GM23338 (cell line): ENCODE results near the gene PBX3. TPM values are rescaled to one million over a fixed set of nuclear protein-coding genes. Genes with fewer than 3 reads are reported as not detected.

Experiments used
- ATAC-seq: fragments of 200-7000 bp; cut with Tn5 transposase; 3 replicates; pipeline ENCODE4 v1.9.1; 2020
- DNase-seq: peaks from one replicate; pipeline ENCODE4 v3.0.0-alpha.2; 2015; ENCODE audit warnings: low spot score
- H2AFZ ChIP-seq: fragments of 200-600 bp; sonication (generic); 2 replicates; pipeline ENCODE4 v1.8.0; 2016; ENCODE audit warnings: antibody characterized with exemption, mild to moderate bottlenecking, moderate library complexity
- H3F3A ChIP-seq: fragments of 200-600 bp; sonication (generic); replicated peaks from 2 replicates; pipeline ENCODE4 v1.8.0; 2017; ENCODE audit warnings: antibody characterized with exemption, mixed run types, low read depth
- H3K27ac ChIP-seq: fragments of 200-600 bp; sonication (generic); 2 replicates; pipeline ENCODE4 v1.6.1; 2016; ENCODE audit warnings: low read depth
- H3K27me3 ChIP-seq: fragments of 200-600 bp; sonication (generic); 2 replicates; pipeline ENCODE4 v1.8.0; 2016; ENCODE audit warnings: mild to moderate bottlenecking, mixed run types, moderate library complexity; ENCODE audit not compliant: insufficient read depth
- H3K36me3 ChIP-seq: fragments of 200-600 bp; sonication (generic); 2 replicates; pipeline ENCODE4 v1.8.0; 2016; ENCODE audit warnings: mild to moderate bottlenecking; ENCODE audit not compliant: insufficient read depth
- H3K4me1 ChIP-seq: fragments of 200-600 bp; sonication (generic); 2 replicates; pipeline ENCODE4 v1.8.0; 2016; ENCODE audit warnings: mild to moderate bottlenecking, moderate library complexity; ENCODE audit not compliant: insufficient read depth
- H3K4me2 ChIP-seq: fragments of 200-600 bp; sonication (generic); 2 replicates; pipeline ENCODE4 v1.7.1; 2017; ENCODE audit warnings: mixed run types
- H3K4me3 ChIP-seq: fragments of 200-600 bp; sonication (generic); 2 replicates; pipeline ENCODE4 v1.6.1; 2016; ENCODE audit warnings: mixed run types
- H3K79me2 ChIP-seq: fragments of 200-600 bp; sonication (generic); replicated peaks from 2 replicates; pipeline ENCODE4 v1.8.0; 2017; ENCODE audit warnings: mild to moderate bottlenecking; ENCODE audit not compliant: insufficient read depth
- H3K9me2 ChIP-seq: fragments of 200-600 bp; sonication (generic); 2 replicates; pipeline ENCODE4 v1.8.0; 2017; ENCODE audit not compliant: insufficient read depth
- H4K20me1 ChIP-seq: fragments of 200-600 bp; sonication (generic); replicated peaks from 2 replicates; pipeline ENCODE4 v1.8.0; 2017; ENCODE audit warnings: mild to moderate bottlenecking; ENCODE audit not compliant: insufficient read depth
- H3K27ac Mint-ChIP-seq: 2 replicates; pipeline ENCODE4 v1.8.0; 2020; ENCODE audit warnings: inconsistent platforms, mild to moderate bottlenecking, moderate library complexity, mixed read lengths
- H3K27me3 Mint-ChIP-seq: 3 replicates; pipeline ENCODE4 v1.8.0; 2022; ENCODE audit warnings: low read depth, mild to moderate bottlenecking, moderate library complexity, mixed read lengths, inconsistent platforms; ENCODE audit not compliant: insufficient read depth, poor library complexity
- H3K36me3 Mint-ChIP-seq: 3 replicates; pipeline ENCODE4 v1.8.0; 2021; ENCODE audit warnings: low read depth, mild to moderate bottlenecking, inconsistent platforms, moderate library complexity, mixed read lengths
- H3K4me1 Mint-ChIP-seq: 3 replicates; pipeline ENCODE4 v1.8.0; 2020; ENCODE audit warnings: mild to moderate bottlenecking, inconsistent platforms, mixed read lengths
- H3K4me3 Mint-ChIP-seq: 3 replicates; pipeline ENCODE4 v1.8.0; 2021; ENCODE audit warnings: moderate library complexity, mild to moderate bottlenecking, inconsistent platforms, mixed read lengths
- H3K9me3 Mint-ChIP-seq: 3 replicates; pipeline ENCODE4 v1.8.0; 2020; ENCODE audit warnings: moderate library complexity, mild to moderate bottlenecking, inconsistent platforms, mixed read lengths
- CREB1 ChIP-seq: fragments of 250-450 bp; sonication (Bioruptor Pico); IDR thresholded peaks from 2 replicates; pipeline ENCODE4 v1.5.0; 2020; ENCODE audit warnings: low read depth, mild to moderate bottlenecking, moderate library complexity
- NANOG ChIP-seq: IDR thresholded peaks from 2 replicates; pipeline ENCODE4 v1.6.1; 2016; ENCODE audit warnings: antibody characterized with exemption, borderline replicate concordance
- POLR2AphosphoS5 ChIP-seq: IDR thresholded peaks from 2 replicates; pipeline ENCODE4 v1.6.1; 2016; ENCODE audit warnings: antibody characterized with exemption, low read depth
- ZNF114 ChIP-seq: fragments of 250-450 bp; sonication (Bioruptor Pico); IDR thresholded peaks from 2 replicates; pipeline ENCODE4 v1.5.0; 2020; ENCODE audit warnings: mild to moderate bottlenecking, moderate library complexity
- ZNF331 ChIP-seq: fragments of 250-450 bp; sonication (Bioruptor Pico); IDR thresholded peaks from 2 replicates; pipeline ENCODE4 v1.5.0; 2020; ENCODE audit warnings: low read depth, mild to moderate bottlenecking, moderate library complexity
- polyA plus RNA-seq: library from polyadenylated mRNA; unstranded; fragments of >200 nt; fragmentation: Nextera tagmentation; extraction: Ambion mirVana; gene quantifications from 2 replicates; pipeline ENCODE4 v1.2.1, GENCODE V29; 2016
- total RNA-seq: library from RNA; depleted of rRNA; stranded (reverse); fragments of >200 nt; shearing (Covaris generic); gene quantifications from 2 replicates; pipeline ENCODE4 v1.2.3, GENCODE V29; 2014
- TF ChIP-seq, protein P1 (sequence below), 2 experiments: fragments of 200-600 bp in 1 of 2; sonication (generic) in 1 of 2; conservative IDR thresholded peaks; 2 replicates each; pipeline versions ENCODE4 v1.5.1 to v1.6.1; 2016 to 2017; ENCODE audit warnings: antibody characterized with exemption in 2 of 2, low read depth in 2 of 2, mild to moderate bottlenecking in 2 of 2, moderate library complexity in 1 of 2
- TF ChIP-seq, protein P2 (sequence below): IDR thresholded peaks from one replicate; pipeline ENCODE4 v1.6.1; 2018; ENCODE audit warnings: antibody characterized with exemption; ENCODE audit not compliant: unreplicated experiment

Gene PBX3
- total and polyA plus RNA-seq, 2 experiments from 2014 or later, result 28.9 to 50.5 TPM

DNA sequence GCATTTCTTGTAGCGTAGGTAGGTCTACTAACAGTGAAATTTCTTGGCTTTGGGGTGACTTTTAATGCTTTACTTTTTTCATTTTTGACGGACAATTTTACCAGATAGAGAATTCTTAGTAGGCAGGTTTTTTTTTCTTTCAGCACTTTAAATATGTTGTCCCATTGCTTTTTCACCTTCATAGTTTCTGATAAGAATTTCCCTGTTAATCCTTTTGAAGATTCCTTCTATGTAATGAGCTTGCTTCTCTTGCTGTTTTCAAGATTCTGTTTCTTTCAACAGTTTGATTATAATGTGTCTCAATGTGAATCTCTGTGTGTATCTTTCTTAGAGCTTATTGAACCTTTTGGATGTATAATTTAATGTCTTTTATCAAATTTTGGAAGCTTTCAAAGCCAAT lies 35.5 kb downstream of the PBX3 start (continued):
- TF ChIP-seq, protein P1, sequence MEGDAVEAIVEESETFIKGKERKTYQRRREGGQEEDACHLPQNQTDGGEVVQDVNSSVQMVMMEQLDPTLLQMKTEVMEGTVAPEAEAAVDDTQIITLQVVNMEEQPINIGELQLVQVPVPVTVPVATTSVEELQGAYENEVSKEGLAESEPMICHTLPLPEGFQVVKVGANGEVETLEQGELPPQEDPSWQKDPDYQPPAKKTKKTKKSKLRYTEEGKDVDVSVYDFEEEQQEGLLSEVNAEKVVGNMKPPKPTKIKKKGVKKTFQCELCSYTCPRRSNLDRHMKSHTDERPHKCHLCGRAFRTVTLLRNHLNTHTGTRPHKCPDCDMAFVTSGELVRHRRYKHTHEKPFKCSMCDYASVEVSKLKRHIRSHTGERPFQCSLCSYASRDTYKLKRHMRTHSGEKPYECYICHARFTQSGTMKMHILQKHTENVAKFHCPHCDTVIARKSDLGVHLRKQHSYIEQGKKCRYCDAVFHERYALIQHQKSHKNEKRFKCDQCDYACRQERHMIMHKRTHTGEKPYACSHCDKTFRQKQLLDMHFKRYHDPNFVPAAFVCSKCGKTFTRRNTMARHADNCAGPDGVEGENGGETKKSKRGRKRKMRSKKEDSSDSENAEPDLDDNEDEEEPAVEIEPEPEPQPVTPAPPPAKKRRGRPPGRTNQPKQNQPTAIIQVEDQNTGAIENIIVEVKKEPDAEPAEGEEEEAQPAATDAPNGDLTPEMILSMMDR (conservative IDR thresholded peaks at IDR 0.05; ENCODE audit: low read depth in 2 of 2), result no peak

- peak; percentile 51 for ATAC-seq
- H3K27me3 ChIP-seq, result no peaks in the 10 kb centered on the region
- peaks cover 12% of the 10 kb centered on the region; the same call in 1 of the 2 replicates for H4K20me1 ChIP-seq
- peaks cover 10% of the 10 kb centered on the region for H3K4me1 ChIP-seq
- H2AFZ ChIP-seq, result no peak overlapping the region
- DNase-seq, result no peak
- H3F3A ChIP-seq, result no peaks in the 10 kb centered on the region
- Mint-ChIP-seq H3K27me3 (peaks cover 5% of the 10 kb centered on the region), H3K36me3 (peaks cover 35% of the 10 kb centered on the region), H3K27ac (peak overlapping the region; percentile 20; the same call in 1 of the 2 replicates), H3K4me3 (no peak overlapping the region), H3K4me1 (peaks cover 10% of the 10 kb centered on the region), H3K9me3 (peaks cover 30% of the 10 kb centered on the region)
- peaks cover 80% of the 10 kb centered on the region for H3K79me2 ChIP-seq
- peak overlapping the region; percentile 75 for H3K27ac ChIP-seq
- no peak overlapping the region for H3K4me2 ChIP-seq
- no peaks in the 10 kb centered on the region; the same call in 1 of the 2 replicates for H3K36me3 ChIP-seq
- H3K9me2 ChIP-seq, result no peaks in the 10 kb centered on the region
- TF ChIP-seq ZNF331 (CRISPR knock-in tag) (no peak), POLR2AphosphoS5 (no peak)
- TF ChIP-seq, protein P2, sequence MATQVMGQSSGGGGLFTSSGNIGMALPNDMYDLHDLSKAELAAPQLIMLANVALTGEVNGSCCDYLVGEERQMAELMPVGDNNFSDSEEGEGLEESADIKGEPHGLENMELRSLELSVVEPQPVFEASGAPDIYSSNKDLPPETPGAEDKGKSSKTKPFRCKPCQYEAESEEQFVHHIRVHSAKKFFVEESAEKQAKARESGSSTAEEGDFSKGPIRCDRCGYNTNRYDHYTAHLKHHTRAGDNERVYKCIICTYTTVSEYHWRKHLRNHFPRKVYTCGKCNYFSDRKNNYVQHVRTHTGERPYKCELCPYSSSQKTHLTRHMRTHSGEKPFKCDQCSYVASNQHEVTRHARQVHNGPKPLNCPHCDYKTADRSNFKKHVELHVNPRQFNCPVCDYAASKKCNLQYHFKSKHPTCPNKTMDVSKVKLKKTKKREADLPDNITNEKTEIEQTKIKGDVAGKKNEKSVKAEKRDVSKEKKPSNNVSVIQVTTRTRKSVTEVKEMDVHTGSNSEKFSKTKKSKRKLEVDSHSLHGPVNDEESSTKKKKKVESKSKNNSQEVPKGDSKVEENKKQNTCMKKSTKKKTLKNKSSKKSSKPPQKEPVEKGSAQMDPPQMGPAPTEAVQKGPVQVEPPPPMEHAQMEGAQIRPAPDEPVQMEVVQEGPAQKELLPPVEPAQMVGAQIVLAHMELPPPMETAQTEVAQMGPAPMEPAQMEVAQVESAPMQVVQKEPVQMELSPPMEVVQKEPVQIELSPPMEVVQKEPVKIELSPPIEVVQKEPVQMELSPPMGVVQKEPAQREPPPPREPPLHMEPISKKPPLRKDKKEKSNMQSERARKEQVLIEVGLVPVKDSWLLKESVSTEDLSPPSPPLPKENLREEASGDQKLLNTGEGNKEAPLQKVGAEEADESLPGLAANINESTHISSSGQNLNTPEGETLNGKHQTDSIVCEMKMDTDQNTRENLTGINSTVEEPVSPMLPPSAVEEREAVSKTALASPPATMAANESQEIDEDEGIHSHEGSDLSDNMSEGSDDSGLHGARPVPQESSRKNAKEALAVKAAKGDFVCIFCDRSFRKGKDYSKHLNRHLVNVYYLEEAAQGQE, result no peak
- no peak overlapping the region for H3K4me3 ChIP-seq
Measured at GRCh38 chr9:125784286-125785049, 37.3 kb downstream of the PBX3 start.

- H3K27ac ChIP-seq, result peak overlapping the region; percentile 75; the same call in 1 of the 2 replicates
- H3K36me3 ChIP-seq, result no peaks in the 10 kb centered on the region; the same call in 1 of the 2 replicates
- peaks cover 30% of the 10 kb centered on the region for H3K9me3 Mint-ChIP-seq
- no peak overlapping the region for H3K27ac Mint-ChIP-seq
- peaks cover 10% of the 10 kb centered on the region for H3K4me1 ChIP-seq
- H3K9me2 ChIP-seq, result no peaks in the 10 kb centered on the region
- no peak overlapping the region for H3K4me3 ChIP-seq
- peaks cover 17% of the 10 kb centered on the region for H4K20me1 ChIP-seq
- peaks cover 35% of the 10 kb centered on the region for H3K36me3 Mint-ChIP-seq
- DNase-seq (no peak), ATAC-seq (no peak)
- peaks cover 88% of the 10 kb centered on the region for H3K79me2 ChIP-seq
- no peaks in the 10 kb centered on the region for H3K27me3 ChIP-seq
- H3F3A ChIP-seq, result no peaks in the 10 kb centered on the region
- H3K4me3 Mint-ChIP-seq, result no peak overlapping the region
- peaks cover 5% of the 10 kb centered on the region for H3K27me3 Mint-ChIP-seq
- TF ChIP-seq ZNF331 (CRISPR knock-in tag) (no peak), CREB1 (no peak), ZNF114 (CRISPR knock-in tag) (no peak), NANOG (no peak)
- TF ChIP-seq, protein P1 (conservative IDR thresholded peaks at IDR 0.05; ENCODE audit: low read depth in 2 of 2), result no peak
- TF ChIP-seq, protein P2, result no peak
- no peak overlapping the region for H3K4me2 ChIP-seq
- no peak overlapping the region for H2AFZ ChIP-seq
- peaks cover 10% of the 10 kb centered on the region for H3K4me1 Mint-ChIP-seq
Measured at GRCh38 chr9:125785248-125785751, 38.1 kb downstream of the PBX3 start.
